Fibroblast of mammary gland (primary cell): ENCODE measurements around the gene FLT3LG.

ENCODE experiments used
- DNase-seq: peaks from one replicate; pipeline ENCODE4 v3.0.0-alpha.2; 2010; ENCODE audit warnings: low read depth
- H3K4me3 ChIP-seq: 2 replicates; pipeline ENCODE4 v1.5.1; 2011; ENCODE audit warnings: low read depth, mild to moderate bottlenecking, low read length, moderate library complexity; ENCODE audit not compliant: control insufficient read depth
- CTCF ChIP-seq: conservative IDR thresholded peaks from 2 replicates; pipeline ENCODE4 v1.5.1; 2011; ENCODE audit warnings: low read depth, low read length, inconsistent platforms; ENCODE audit not compliant: control insufficient read depth, insufficient read depth

The FLT3LG gene

DNA sequence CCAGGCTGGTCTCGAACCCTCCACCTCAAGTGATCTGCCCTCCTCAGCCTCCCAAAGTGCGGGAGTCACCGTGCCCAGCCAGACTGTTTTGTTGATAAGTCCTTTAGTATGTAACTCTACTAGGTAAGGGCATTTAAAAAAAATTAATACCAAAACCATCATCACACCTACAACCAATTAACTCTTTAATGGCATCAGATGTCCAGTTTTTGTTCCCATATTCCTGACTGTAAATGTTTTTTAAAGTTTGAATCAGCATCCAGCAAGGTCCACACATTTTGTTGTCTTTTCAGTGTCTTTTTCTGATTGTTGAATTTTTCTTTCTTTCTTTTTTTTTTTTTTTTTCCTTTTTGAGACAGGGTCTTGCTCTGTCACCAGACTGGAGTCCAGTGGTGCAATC is 44.0 kb downstream of the FLT3LG start:
- no peak for TF ChIP-seq CTCF
- H3K4me3 ChIP-seq: no peak overlapping the region
- no peak for DNase-seq

GRCh38 chr19:49520705-49521319 is 46.8 kb downstream of the FLT3LG start:
- peak; percentile 19 for DNase-seq
- no peak for TF ChIP-seq CTCF
- no peak overlapping the region for H3K4me3 ChIP-seq

- DNase-seq: no peak
- no peak overlapping the region for H3K4me3 ChIP-seq
- TF ChIP-seq CTCF: no peak
These were observed 50.9 kb downstream of the FLT3LG start for GRCh38 chr19:49524812-49525455.

- H3K4me3 ChIP-seq: peak overlapping the region; percentile 83
- DNase-seq: peak; percentile 86
- no peak for TF ChIP-seq CTCF
These were observed 54.3 kb downstream of the FLT3LG start for GRCh38 chr19:49528211-49528771.

DNA sequence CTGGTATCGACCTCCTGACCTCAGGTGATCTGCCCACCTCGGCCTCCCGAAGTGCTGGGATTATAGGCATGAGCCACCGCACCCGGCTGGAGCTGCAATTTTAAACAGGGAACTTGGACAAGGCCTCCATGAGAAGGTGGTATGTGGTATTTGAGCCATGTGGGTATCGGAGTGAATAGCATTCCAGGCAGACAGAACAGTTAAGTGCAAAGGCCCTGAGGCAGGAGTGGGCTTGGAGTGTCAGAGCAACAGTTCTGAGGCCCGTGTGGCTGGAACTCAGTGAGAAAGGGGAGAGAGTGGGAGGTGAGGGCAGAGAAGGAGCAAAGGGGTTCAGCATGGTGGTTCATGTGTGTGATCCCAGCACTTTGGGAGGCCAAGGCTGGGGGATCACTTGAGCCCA is 56.7 kb downstream of the FLT3LG start:
- H3K4me3 ChIP-seq: no peak overlapping the region
- no peak for TF ChIP-seq CTCF
- DNase-seq: no peak

- no peak for TF ChIP-seq CTCF
- peak; percentile 35 for DNase-seq
- H3K4me3 ChIP-seq: peak overlapping the region; percentile 34
These were observed 59.8 kb downstream of the FLT3LG start for GRCh38 chr19:49533551-49534488.
